ENCODE results near the gene COL23A1.

COL23A1 gene

DNA sequence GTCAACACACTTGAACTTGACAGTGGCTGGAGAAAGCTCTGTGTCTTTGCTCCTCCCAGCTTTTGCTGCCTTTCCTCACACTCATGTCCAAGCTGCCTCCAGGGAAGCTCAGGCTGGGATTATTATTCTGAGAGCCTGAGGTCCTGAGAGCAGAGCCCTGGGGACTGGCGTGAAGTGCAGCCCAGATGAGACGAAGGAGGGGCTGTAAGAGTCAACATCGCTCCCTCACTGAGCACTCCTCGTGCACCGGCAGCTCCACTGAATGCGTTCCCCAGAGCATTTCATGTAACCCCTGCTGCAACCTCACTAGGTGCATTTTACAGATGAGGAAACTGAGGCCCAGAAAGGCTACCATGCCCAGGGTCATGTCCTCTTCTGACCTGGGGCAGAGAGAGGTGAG is 294.1 kb downstream of the COL23A1 start:
- Histone ChIP-seq H3K9me2 (replicated peaks; ENCODE audit: insufficient read depth, low read length) (no peaks in the 10 kb centered on the region), H3K4me2 (ENCODE audit: low read depth, low read length) (no peak overlapping the region), H3F3A (ENCODE audit: insufficient read depth, low read length) (no peaks in the 10 kb centered on the region), H3K9ac (ENCODE audit: low read length) (no peak overlapping the region), H3K4me1 (ENCODE audit: low read length) (no peaks in the 10 kb centered on the region), H3K36me3 (replicated peaks; ENCODE audit: insufficient read depth, low read length) (no peaks in the 10 kb centered on the region), H3K4me3 (ENCODE audit: low read length) (no peak overlapping the region), H3K79me2 (ENCODE audit: low read length) (no peaks in the 10 kb centered on the region), H3K27ac (ENCODE audit: low read length) (no peak overlapping the region), H2AFZ (ENCODE audit: low read length) (no peak overlapping the region), H3K27me3 (replicated peaks; ENCODE audit: insufficient read depth, low read length) (peaks cover 36% of the 10 kb centered on the region), H3K9me3 (replicated peaks; ENCODE audit: insufficient read depth, low read length) (no peaks in the 10 kb centered on the region; the same call in 1 of the 2 replicates), H4K20me1 (ENCODE audit: insufficient read depth, low read length) (no peaks in the 10 kb centered on the region)
- TF ChIP-seq EZH2 (optimal IDR thresholded peaks at IDR 0.05; ENCODE audit: low read depth, low read length) (no peak), EZH2phosphoT487 (IDR thresholded peaks at IDR 0.05; ENCODE audit: low read length) (no peak)
- TF ChIP-seq, protein P1, sequence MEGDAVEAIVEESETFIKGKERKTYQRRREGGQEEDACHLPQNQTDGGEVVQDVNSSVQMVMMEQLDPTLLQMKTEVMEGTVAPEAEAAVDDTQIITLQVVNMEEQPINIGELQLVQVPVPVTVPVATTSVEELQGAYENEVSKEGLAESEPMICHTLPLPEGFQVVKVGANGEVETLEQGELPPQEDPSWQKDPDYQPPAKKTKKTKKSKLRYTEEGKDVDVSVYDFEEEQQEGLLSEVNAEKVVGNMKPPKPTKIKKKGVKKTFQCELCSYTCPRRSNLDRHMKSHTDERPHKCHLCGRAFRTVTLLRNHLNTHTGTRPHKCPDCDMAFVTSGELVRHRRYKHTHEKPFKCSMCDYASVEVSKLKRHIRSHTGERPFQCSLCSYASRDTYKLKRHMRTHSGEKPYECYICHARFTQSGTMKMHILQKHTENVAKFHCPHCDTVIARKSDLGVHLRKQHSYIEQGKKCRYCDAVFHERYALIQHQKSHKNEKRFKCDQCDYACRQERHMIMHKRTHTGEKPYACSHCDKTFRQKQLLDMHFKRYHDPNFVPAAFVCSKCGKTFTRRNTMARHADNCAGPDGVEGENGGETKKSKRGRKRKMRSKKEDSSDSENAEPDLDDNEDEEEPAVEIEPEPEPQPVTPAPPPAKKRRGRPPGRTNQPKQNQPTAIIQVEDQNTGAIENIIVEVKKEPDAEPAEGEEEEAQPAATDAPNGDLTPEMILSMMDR (IDR thresholded peaks at IDR 0.05; ENCODE audit: low read length): no peak
- DNase-seq: no peak

DNA sequence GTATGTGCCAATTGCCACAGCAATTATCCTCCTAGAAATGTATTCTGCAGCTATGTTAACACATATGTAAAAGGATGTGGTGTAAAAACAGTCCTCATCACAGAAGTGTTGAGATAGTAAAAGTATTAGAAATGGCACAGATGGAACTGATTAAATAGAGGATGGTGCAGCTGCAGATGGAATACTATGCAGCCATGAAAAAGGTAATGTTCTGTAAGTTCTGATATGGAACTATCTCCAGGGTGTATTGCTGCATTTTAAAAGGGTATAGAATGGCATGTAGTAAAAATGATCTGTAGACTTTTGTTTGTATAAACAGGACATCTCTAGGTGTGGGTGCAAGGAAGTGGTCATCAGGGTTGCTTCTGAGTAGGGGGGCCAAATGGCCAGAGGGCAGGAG is 294.6 kb downstream of the COL23A1 start:
- no peak overlapping the region for H3K4me2 ChIP-seq (ENCODE audit: low read depth, low read length)
- no peak overlapping the region for H3K9ac ChIP-seq (ENCODE audit: low read length)
- H3K27ac ChIP-seq (ENCODE audit: low read length): no peak overlapping the region
- H3F3A ChIP-seq (ENCODE audit: insufficient read depth, low read length): no peaks in the 10 kb centered on the region
- no peaks in the 10 kb centered on the region for H3K4me1 ChIP-seq (ENCODE audit: low read length)
- no peaks in the 10 kb centered on the region for H3K79me2 ChIP-seq (ENCODE audit: low read length)
- no peaks in the 10 kb centered on the region for H4K20me1 ChIP-seq (ENCODE audit: insufficient read depth, low read length)
- H3K9me2 ChIP-seq (replicated peaks; ENCODE audit: insufficient read depth, low read length): no peaks in the 10 kb centered on the region
- no peak overlapping the region for H3K4me3 ChIP-seq (ENCODE audit: low read length)
- no peak for TF ChIP-seq EZH2phosphoT487 (IDR thresholded peaks at IDR 0.05; ENCODE audit: low read length)
- no peaks in the 10 kb centered on the region for H3K36me3 ChIP-seq (replicated peaks; ENCODE audit: insufficient read depth, low read length)
- H3K9me3 ChIP-seq (replicated peaks; ENCODE audit: insufficient read depth, low read length): no peaks in the 10 kb centered on the region
- H3K27me3 ChIP-seq (replicated peaks; ENCODE audit: insufficient read depth, low read length): peaks cover 37% of the 10 kb centered on the region
- no peak for DNase-seq
- no peak overlapping the region for H2AFZ ChIP-seq (ENCODE audit: low read length)

DNA sequence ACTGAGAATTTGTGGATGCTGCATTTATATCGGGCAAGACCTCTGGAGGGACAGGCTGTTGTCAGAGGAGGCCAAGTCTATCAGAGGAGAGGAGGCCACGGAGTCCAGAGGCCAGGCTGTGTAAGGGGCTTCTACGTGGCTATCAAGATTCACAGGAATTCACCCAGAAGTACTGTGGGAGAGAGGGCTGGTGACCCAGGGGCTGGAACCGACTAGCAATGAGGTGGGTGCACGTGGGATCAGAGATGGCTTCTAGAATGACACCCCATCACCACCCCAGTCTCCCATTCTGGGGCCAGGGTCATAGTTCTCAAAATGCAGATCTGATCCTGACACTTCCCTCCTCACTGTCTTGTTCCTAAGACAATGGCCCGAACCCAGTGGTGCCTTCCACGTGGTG is 296.4 kb downstream of the COL23A1 start:
- Histone ChIP-seq H4K20me1 (ENCODE audit: insufficient read depth, low read length) (no peaks in the 10 kb centered on the region), H3K27me3 (replicated peaks; ENCODE audit: insufficient read depth, low read length) (peaks cover 48% of the 10 kb centered on the region), H3K4me1 (ENCODE audit: low read length) (no peaks in the 10 kb centered on the region), H3K79me2 (ENCODE audit: low read length) (no peaks in the 10 kb centered on the region), H3F3A (ENCODE audit: insufficient read depth, low read length) (no peaks in the 10 kb centered on the region), H3K36me3 (replicated peaks; ENCODE audit: insufficient read depth, low read length) (no peaks in the 10 kb centered on the region), H2AFZ (ENCODE audit: low read length) (no peak overlapping the region), H3K4me3 (ENCODE audit: low read length) (no peak overlapping the region), H3K9ac (ENCODE audit: low read length) (no peak overlapping the region), H3K9me3 (replicated peaks; ENCODE audit: insufficient read depth, low read length) (no peaks in the 10 kb centered on the region), H3K4me2 (ENCODE audit: low read depth, low read length) (no peak overlapping the region), H3K27ac (ENCODE audit: low read length) (no peak overlapping the region), H3K9me2 (replicated peaks; ENCODE audit: insufficient read depth, low read length) (no peaks in the 10 kb centered on the region)
- no peak for DNase-seq
- TF ChIP-seq, protein P1 (IDR thresholded peaks at IDR 0.05; ENCODE audit: low read length): no peak
- TF ChIP-seq EZH2 (optimal IDR thresholded peaks at IDR 0.05; ENCODE audit: low read depth, low read length): no peak
- TF ChIP-seq EZH2phosphoT487 (IDR thresholded peaks at IDR 0.05; ENCODE audit: low read length): no peak

DNA sequence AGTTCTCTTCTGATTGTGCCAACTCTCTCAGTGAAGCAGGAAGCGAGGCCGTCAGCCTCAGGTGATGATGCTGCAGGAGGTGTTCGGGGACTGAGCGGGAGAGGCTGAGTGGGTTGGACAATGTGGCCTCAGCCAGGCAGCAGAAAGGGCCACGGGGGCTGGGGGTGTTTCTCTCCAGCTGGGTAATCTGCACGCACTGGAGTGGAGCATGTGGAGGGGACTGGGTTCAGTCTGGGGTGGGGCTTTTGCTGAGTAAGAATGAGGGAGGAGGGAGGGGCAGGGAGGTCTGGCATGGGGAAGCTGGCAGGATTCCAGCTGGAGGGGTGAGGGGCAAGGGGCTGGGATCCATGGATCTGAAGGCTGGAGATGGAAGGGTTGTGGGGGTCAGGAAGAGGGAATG is 296.8 kb downstream of the COL23A1 start:
- H2AFZ ChIP-seq (ENCODE audit: low read length): no peak overlapping the region
- TF ChIP-seq EZH2 (optimal IDR thresholded peaks at IDR 0.05; ENCODE audit: low read depth, low read length) (no peak), EZH2phosphoT487 (IDR thresholded peaks at IDR 0.05; ENCODE audit: low read length) (no peak)
- TF ChIP-seq, protein P1 (IDR thresholded peaks at IDR 0.05; ENCODE audit: low read length): no peak

More for the DNA sequence above, 296.8 kb downstream of the COL23A1 start:
- Histone ChIP-seq H3K4me1 (ENCODE audit: low read length) (no peaks in the 10 kb centered on the region), H3K9me2 (replicated peaks; ENCODE audit: insufficient read depth, low read length) (no peaks in the 10 kb centered on the region), H3K9me3 (replicated peaks; ENCODE audit: insufficient read depth, low read length) (no peaks in the 10 kb centered on the region), H3K4me3 (ENCODE audit: low read length) (no peak overlapping the region), H3K27ac (ENCODE audit: low read length) (no peak overlapping the region), H3F3A (ENCODE audit: insufficient read depth, low read length) (no peaks in the 10 kb centered on the region), H3K4me2 (ENCODE audit: low read depth, low read length) (no peak overlapping the region), H3K9ac (ENCODE audit: low read length) (no peak overlapping the region), H3K36me3 (replicated peaks; ENCODE audit: insufficient read depth, low read length) (no peaks in the 10 kb centered on the region), H3K79me2 (ENCODE audit: low read length) (no peaks in the 10 kb centered on the region), H4K20me1 (ENCODE audit: insufficient read depth, low read length) (no peaks in the 10 kb centered on the region), H3K27me3 (replicated peaks; ENCODE audit: insufficient read depth, low read length) (peaks cover 49% of the 10 kb centered on the region)
- no peak for DNase-seq

Data from MM.1S (cell line).